HEK293 (cell line): ENCODE results near the gene PDIA3.

Experiments used
- AEBP2 ChIP-seq: fragments of 450-650 bp; formaldehyde crosslinking; IDR thresholded peaks from 2 replicates; pipeline ENCODE4 v1.5.1; 2016; ENCODE audit warnings: missing biosample characterization, missing genetic modification characterization, borderline replicate concordance
- CTCF ChIP-seq: fragments of 450-650 bp; formaldehyde crosslinking; IDR thresholded peaks from 2 replicates; pipeline ENCODE4 v1.5.1; 2016; ENCODE audit warnings: missing biosample characterization, missing genetic modification characterization
- MEIS1 ChIP-seq: sonication (generic); formaldehyde crosslinking; IDR thresholded peaks from 2 replicates; pipeline ENCODE4 v1.8.1; 2022; ENCODE audit warnings: missing genetic modification reagents, mild to moderate bottlenecking, borderline replicate concordance
- ZBTB20 ChIP-seq: fragments of 450-650 bp; formaldehyde crosslinking; IDR thresholded peaks from 2 replicates; pipeline ENCODE4 v1.5.1; 2016; ENCODE audit warnings: missing biosample characterization, missing genetic modification characterization
- ZBTB26 ChIP-seq: fragments of 450-650 bp; formaldehyde crosslinking; optimal IDR thresholded peaks from 2 replicates; pipeline ENCODE3; 2016; ENCODE audit warnings: missing biosample characterization, mild to moderate bottlenecking, missing genetic modification characterization
- ZBTB49 ChIP-seq: fragments of 450-650 bp; formaldehyde crosslinking; IDR thresholded peaks from 2 replicates; pipeline ENCODE4 v1.5.1; 2016; ENCODE audit warnings: missing biosample characterization, missing genetic modification characterization, low read depth
- ZNF16 ChIP-seq: fragments of 450-650 bp; formaldehyde crosslinking; IDR thresholded peaks from 2 replicates; pipeline ENCODE4 v1.5.1; 2016; ENCODE audit warnings: low read depth, missing biosample characterization, missing genetic modification characterization
- ZNF311 ChIP-seq: fragments of 450-650 bp; formaldehyde crosslinking; IDR thresholded peaks from 2 replicates; pipeline ENCODE4 v1.5.1; 2017; ENCODE audit warnings: missing biosample characterization, missing genetic modification characterization, borderline replicate concordance
- ZNF423 ChIP-seq: fragments of 450-650 bp; formaldehyde crosslinking; IDR thresholded peaks from 2 replicates; pipeline ENCODE4 v1.5.1; 2016; ENCODE audit warnings: missing biosample characterization, missing genetic modification characterization
- ZNF626 ChIP-seq: fragments of 450-650 bp; sonication (Bioruptor Pico); formaldehyde crosslinking; IDR thresholded peaks from 2 replicates; pipeline ENCODE4 v1.5.1; 2018; ENCODE audit warnings: missing biosample characterization, missing genetic modification characterization, inconsistent platforms
- ZNF639 ChIP-seq: fragments of 450-650 bp; formaldehyde crosslinking; IDR thresholded peaks from 2 replicates; pipeline ENCODE4 v1.5.1; 2016; ENCODE audit warnings: missing biosample characterization, missing genetic modification characterization
- ZNF670 ChIP-seq: fragments of 450-650 bp; formaldehyde crosslinking; IDR thresholded peaks from 2 replicates; pipeline ENCODE4 v1.5.1; 2016; ENCODE audit warnings: missing biosample characterization, missing genetic modification characterization, low read depth

- TF ChIP-seq ZBTB20 (tag by site-specific recombination) (peak; percentile 28; the same call in 1 of the 2 replicates), MEIS1 (CRISPR knock-in tag) (no peak), ZNF670 (tag by site-specific recombination) (no peak), CTCF (tag by site-specific recombination) (no peak), AEBP2 (tag by site-specific recombination) (no peak), ZNF423 (no peak), ZNF16 (tag by site-specific recombination) (no peak), ZNF639 (tag by site-specific recombination) (peak; percentile 53; the same call in 1 of the 2 replicates), ZNF626 (tag by site-specific recombination) (no peak), ZBTB26 (tag by site-specific recombination) (no peak), ZBTB49 (tag by site-specific recombination) (no peak), ZNF311 (tag by site-specific recombination) (no peak)
These were observed 54.3 kb downstream of the PDIA3 start, which contains the start of gene HYPK for GRCh38 chr15:43800286-43801141.
